GM18907 (cell line): ENCODE measurements around the gene PWWP2B.
"Not testable (repeated sequence)": the region's sequence is repeated elsewhere in the genome, so short reads cannot be mapped to it uniquely, and the experiment has no call there.

Experiments used
- ATAC-seq: cut with Tn5 transposase; IDR thresholded peaks from one replicate; pipeline ENCODE4 v1.9.1; 2021; ENCODE audit warnings: mild to moderate bottlenecking, moderate library complexity; ENCODE audit not compliant: unreplicated experiment

Gene PWWP2B

DNA sequence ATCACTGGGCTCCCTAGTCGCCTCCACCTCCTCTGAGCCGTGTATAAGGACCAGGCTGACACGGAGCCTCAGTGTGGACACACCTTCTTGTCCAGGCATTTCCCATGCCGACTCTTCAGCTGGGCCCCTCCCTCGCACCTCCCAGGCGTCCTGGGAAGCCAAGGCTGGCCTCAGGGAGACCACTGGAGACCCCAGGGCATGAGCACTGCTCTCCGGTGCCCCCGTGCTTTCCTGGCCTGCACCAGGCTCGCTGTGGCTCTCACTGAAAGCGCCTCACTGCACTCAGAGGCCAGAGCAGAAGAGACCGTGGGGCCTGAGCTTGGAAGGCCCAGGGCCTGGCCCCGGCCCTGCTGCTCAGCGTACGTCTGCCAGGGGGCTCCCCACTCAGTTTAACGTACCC lies 33.6 kb upstream of the PWWP2B start:
- ATAC-seq, result no peak

DNA sequence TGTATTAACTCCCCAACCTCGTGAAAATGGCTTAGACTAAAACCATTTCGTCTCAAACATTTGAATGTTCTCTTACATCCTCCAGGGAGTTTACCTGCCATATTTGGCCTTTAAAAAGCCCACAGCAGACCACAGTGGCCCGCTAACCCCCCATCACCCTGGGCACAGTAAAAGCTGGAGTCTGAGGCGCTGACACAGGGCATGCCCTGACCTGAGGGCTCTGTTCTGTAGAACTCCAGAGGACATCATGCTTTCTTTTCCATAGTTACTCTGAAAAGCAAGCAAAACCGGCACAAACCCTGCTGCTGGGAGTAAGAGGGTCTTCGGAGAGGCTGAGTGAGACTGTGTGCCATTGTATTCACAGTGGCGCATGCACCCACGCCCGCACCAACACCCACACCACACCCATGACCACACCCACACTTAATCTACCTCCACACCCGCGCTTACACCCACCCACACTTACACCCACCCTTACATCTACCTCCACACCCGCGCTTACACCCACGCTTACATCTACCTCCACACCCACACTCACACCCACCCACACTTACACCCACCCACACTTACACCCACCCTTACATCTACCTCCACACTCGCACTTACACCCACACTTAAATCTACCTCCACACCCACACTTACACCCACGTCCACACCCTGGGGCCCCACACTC lies 32.9 kb upstream of the PWWP2B start:
- ATAC-seq, result no peak

DNA sequence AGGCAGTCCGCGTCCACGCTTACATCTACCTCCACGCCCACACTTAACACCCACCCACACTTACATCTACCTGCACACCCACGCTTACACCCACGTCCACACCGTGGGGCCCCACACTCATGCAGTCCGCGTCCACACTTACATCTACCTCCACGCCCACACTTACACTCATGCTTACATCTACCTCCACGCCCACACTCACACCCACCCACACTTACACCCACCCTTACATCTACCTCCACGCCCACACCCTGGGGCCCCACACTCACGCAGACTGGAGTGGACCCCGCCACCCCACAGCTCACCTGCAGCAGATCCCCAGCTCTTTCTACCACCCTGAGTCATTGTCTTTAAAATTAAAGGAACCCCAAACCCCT lies 32.4 kb upstream of the PWWP2B start:
- no peak for ATAC-seq

DNA sequence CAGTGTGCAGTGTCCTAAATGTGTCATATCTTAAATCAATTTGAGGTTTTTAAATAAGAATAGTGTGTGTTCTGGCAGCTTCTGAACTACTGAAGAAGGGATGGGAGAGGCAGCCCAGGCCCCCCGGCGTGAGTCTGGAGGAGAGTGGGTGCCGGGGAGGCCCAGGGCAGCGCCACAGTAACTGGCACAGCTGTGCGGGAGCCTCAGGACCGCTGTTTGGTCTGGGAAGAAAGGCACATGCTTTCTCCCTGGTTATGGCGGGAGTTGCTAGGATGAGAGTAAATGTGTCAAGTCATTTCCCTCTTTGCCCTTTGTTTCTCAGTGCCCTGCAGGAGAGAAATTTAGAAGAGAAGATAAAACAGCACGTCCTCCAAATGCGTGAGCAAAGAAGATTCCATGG lies 31.9 kb upstream of the PWWP2B start:
- ATAC-seq, result no peak

DNA sequence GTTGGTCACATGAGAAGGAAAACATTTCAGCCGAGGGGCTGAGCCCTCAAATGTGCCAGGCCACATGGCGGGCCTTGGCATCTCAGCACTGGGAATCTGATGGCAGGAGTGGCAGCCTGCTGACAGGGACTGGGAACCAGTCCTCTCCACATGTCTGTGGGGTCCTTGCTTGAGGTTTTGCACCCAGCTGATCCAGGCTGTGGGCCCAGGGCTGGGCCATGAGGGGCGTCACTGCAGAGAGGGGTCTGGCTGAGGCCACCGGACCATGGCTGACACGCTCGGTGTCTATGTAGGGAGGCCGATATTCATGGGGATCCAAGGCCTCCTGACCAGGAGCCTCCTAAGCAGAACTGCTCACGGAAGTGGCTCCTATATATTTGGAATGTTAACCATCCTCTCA lies 31.0 kb upstream of the PWWP2B start:
- no peak for ATAC-seq

DNA sequence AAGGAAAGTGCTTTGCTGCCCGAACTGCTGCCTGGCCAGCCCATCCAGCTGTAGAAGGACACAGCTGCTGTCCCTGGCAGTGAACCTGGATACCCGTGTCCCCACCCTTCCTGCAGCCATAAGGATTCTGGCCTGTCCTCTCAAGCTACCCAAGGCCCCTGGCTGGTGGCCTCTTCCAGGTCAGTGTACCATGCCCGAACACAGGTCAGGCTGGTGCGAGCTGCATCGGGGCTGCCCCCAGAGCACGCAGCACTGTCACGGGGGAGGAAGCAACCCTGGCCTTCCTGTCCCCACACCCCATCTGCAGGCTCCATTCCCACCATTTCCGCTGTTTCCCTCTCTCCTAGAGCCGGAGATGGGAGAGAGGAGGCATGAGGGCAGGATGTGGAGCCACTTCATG lies 30.5 kb upstream of the PWWP2B start:
- ATAC-seq, result no peak

DNA sequence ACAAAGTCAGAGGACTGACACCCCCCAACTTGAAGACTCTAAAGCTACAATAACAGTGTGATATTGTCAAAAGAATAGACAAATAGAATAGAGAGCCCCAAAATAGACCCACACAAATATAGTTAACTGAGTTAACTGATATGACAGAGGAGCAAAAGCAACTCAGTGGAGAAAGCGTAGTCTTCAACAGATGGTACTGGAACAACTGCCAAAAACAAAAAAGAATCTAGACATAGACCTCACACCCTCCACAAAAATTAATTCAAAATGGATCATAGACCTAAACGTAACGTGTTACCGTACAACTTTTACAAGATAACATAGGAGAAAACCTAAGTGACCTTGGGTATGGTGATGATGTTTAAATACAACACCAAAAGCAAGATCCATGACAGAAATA lies 28.6 kb upstream of the PWWP2B start:
- ATAC-seq, result no peak

DNA sequence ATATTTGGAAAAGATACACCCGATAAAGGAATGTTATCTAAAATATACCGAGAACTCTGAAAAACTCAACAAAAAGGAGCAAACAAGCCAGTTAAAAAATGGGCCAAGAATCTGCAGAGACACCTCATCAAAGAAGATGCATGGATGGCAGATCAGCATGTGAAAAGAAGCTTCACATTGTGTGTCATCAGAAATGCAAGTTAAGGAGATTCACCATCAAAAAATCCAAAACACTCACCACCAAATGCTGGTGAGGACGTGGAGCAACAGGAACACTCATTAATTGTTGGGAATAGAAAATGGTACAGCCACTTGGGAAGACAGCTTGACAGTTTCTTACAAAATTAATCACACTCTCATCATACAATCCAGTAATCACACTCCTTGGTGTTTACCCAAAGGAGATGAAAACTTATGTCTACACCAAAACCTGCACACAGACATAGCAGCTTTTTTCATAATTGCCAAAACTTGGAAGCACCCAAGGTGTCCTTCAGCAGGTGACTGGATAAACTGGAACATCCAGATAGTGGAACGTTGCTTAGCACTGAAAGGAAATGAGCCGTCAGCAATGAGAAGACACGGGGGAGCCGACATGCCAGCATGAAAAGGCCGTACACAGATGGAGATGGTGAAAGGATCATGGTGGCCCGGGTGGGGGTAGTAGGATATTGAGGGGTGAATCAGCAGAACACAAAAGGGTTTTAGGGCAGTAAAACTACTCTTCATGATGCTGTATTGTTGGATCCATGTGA lies 27.9 kb upstream of the PWWP2B start:
- ATAC-seq, result no peak

DNA sequence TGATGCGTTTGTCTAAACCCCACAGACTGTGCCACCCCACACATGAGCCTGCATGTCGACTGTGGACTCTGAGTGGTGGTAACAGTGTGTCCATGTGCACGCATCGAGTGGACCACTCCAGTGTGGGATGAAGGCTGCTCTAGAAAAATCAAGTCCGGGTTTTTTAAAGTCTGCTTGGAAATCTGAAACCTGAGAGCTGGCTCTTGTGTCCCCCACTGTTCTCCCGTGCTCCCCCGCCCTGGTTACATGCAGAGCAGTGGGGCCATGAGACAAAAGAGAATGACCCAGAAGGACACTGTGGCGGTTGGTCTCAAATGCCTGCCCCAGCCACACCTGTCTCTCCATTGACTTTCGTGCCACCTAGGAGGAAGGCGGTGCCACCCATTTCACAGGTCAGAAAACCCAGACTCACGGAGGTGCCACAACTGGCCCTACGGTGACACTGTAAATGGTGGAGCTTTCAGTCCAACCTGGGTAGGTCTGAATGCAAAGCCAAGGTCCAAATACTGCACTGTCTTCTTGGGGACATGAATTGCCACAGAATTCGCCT lies 27.3 kb upstream of the PWWP2B start:
- no peak for ATAC-seq

DNA sequence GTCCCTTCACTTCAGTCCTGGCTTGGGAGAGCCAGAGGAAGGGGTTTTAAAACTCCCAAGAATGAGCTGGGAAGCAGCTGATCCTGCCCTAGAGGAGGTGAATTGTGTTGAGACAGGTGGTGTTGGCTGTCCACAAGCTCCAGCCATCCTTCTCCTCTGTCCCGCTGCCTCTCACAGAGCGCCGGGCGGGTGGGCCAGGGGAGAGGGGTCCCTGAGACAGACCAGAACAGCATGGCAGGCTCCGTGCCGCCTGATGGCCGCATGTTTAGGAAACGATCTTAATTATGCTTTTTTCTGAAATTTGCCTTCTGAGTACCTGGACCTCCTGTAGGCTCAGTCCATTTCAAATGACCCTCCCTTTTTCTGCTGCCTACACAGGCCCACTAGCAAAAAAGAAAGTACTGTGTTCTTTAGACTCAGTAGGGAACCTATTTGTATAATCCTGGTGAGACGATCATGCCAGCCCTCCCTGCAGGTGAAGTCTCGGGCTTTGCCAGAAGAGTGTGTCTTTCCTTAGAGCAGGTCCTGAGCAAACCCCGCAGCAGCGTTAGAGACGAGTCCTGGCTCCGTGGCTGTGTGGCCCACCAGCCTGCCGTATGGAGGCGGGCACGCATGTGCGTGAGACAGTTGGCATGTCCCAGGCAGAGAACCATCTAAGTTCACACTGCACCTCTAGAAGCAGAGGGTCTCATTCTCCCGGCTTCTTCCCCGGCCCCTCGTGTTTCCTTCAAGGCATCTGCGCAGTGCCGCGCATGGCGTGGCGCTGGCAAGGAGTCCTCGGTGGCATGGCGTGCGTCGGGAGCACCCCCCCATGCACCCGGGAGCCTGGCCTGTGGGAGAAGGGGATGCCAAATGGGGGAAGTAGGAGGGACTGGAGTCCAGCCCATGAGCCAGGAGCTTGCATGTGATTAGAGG lies 26.3 kb upstream of the PWWP2B start:
- ATAC-seq, result no peak

DNA sequence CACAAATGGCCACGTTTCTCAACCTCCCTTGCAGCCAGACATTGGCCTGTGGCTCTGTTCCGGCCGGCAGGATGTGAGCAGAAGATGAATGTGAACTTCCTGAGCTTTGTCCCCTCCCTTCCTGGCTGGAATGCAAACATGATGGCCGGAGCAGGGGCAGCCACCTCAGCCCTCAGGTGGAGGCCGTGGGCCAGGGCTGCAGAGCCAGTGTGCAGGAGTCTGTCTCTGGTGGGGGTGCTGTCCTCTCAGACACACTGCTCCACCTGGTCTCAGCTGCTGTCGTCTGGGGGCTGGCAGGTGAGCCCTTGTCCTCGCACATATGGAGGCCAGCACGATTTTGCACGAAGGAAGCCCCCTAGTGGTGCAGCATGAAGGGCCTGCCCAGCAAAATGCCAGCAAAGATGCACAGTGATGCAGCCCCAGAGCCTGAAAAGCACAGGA lies 25.3 kb upstream of the PWWP2B start:
- ATAC-seq, result no peak

DNA sequence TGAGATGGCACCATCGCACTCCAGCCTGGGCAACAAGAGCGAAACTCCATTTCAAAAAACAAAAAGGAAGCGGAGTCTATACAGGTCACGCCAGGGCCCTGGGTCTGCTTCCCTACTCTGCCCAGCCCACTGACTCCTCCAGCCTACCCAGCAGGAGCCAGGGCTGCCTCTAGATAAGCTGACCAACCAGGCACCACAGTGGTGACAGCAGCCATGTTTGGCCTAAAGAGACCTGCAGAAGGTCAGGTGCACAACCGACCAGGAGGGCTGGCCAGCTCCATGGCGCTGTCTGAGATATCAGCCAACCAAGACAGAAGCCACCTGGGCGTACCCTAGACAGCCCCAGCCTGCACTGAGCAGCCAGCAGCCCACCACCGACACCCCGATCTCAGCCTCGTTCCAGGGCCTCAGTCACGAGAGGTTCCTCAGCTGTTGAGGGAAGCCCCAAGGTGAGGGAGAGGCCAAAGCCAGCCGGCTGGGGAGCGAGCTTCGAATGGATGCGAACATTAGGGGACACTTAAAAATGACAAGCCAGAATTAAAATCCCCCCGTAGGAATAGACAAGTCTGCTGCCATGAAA lies 24.4 kb upstream of the PWWP2B start:
- no peak for ATAC-seq

DNA sequence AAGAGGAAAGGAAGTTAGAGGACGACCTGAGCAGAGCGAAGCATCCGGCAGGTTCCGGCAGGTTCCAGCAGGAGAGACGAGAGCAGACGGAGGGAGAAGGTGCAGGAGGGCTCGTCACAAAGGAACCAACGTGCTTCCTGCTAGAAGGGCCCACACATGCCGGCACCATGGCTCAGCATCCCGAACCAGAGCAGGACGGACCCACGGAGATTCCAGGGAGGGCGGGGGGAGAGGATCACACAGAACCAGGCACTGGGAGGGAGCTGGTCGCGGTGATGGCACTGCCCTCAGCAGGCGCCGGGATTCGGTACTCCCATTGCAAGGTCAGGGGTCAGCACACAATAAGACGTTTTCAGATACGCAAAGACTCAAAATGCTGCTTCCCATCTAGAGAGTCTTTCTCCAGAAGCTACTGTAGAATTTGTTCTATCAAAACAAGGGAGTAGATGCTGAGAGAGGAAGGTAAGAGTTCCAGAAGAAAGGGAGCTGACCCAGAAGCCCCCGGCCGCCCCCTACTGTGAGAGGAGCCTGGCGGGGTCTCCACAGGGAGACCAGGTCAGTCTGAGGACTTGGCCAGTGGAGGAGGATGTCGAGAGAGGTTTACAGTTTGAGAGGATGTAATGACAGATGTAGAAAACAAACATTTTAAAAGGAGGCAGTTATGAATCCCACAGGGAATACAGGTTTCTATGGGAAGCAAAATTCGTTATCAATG lies 23.6 kb upstream of the PWWP2B start:
- no peak for ATAC-seq

DNA sequence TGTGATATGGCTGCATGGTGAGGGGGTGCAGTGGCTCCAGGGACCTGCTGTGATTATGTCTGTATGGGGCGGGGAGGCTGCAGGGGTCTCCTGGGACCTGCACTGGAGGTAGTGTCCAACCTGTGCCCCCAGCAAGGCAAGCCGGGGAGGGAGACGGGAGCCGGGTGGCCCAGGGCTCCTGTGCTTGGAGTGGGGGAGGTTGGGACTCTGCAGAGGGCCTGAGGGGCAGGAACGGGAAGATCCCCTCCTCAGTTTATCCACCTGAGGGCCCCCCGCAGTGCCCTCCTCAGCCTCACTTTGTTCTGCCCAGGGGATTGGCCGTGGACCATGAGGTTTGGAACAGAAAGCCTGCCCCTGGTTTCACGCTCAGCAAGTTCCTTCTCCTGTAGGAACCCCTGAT lies 22.8 kb upstream of the PWWP2B start:
- ATAC-seq, result no peak

DNA sequence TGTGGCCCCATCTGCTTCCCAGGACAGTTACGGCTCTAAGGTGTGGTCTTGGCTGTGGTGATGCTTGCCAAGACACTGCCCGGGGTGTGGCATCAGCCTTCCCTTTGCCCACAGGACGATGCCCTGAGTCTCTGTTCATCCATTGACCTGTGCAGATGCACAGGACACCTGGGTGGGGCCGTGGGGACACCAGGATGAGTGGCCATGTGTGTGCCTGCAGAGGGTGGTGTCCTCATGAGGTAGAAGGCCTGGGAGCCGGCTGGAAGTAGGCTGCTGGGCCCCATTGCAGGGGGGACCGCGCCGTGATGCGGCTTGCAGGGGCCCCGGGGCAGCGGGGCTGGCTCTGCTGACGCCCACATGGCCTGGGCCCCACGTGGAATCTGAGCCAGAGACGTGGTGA lies 22.4 kb upstream of the PWWP2B start:
- ATAC-seq, result no peak

DNA sequence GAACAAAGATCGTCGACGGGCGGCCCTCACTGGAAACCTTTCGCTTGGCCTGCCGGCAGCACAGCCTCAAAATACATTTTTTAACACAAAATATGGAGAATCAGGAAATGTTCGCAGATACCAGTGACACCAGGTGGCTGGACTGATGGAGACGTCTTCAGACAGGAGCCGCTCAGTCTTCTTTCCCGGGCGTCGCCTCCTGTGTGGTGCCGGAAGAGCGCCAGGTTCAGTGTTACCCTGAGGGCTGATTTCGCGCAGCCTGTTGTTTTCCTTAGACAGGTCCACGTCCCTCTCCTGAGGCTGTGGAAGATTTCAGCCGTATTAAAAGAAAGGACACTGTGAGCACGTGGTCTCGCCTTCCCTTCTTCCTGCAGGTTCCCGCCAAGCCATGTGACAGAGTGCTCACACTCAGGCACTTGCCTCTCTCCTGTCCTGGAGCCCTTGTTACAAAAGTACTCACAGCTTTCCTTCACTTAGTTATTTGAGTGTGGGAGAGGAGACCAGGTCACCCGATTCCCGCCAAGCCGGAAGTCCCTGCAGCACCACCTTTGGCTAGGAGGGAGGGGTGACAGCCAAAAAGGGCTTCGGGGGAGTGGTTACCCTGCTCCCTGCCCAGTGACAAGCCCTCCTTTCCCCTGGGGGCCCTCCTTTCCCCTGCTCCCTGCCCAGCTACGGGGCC lies 21.7 kb upstream of the PWWP2B start:
- no peak for ATAC-seq

DNA sequence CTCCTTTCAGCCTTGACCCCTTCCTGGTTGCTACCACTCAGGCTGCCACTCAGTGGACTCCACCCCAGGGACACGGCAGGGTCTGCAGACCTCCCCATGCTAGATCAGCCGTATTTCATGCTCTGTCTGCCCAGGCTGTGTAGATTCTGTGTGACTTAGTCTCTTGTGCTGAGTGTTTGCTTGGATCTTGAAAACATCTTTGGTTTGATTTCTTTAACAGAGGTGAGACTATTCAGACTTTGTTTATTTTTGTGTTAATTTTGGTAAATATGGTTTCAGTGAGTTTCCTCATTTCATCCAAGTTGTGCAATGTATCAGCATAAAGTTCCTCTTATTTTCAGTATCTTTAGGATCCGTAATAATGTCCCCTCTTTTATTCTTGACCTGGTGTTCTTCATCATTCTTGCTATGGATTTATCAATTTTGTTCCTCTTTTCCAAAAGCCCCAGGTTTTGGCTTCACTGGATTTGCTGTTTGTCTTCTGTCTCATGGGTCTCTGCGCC lies 21.2 kb upstream of the PWWP2B start:
- no peak for ATAC-seq

DNA sequence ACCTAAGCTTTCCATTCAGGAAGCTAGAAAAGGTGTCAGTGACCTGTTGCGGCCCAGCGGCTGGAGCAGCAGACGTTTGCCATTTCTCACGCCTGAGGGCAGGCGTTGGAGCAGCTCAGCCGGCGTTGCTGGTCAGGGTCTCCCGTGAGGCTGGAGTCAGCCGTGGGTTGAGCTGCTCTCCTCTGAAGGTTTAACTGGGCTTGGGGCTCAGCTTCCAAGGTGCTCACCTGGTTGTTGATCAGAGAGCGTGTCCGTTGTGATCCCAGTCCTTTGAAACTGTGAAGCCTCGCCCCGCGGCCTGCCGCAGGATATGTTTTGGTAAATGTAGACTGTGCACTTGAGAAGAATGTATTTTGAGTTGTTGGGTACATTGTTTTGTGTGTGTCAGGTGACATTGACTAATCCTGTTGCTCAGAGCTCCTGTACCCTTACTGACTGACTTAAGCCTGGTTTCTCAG lies 20.6 kb upstream of the PWWP2B start:
- no peak for ATAC-seq

DNA sequence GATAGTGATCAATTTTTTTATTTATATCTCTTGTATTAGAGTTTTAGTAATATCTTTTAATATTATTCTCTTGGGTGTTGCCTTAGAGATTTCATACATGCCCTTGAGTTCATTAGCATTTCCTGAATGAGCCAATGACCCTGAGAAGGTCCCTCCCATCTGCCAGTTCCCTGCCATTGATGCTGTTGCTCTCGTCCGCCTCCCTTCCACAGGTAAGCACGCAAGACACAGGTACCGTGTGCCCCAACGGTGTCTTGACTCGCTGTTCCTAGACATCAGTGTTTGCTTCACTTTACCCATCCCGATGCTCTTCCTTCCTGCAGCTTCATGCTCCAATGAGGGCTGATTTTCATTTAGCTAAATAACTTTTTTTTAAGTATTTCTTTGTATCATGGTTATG lies 19.7 kb upstream of the PWWP2B start:
- no peak for ATAC-seq

DNA sequence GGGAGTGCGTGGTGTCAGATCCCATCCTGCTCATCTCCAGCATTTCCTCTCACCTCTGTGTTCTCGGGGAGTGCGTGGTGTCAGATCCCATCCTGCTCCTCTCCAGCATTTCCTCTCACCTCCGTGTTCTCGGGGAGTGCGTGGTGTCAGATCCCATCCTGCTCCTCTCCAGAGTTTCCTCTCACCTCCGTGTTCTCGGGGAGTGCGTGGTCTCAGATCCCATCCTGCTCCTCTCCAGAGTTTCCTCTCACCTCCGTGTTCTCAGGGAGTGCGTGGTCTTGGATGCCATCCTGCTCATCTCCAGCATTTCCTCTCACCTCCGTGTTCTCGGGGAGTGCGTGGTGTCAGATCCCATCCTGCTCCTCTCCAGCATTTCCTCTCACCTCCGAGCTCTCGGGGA lies 18.0 kb upstream of the PWWP2B start:
- not testable (repeated sequence) for ATAC-seq
